Heart right ventricle (tissue), 16 donors: ENCODE data around the gene MYEOV. TPM values are rescaled to one million over a fixed set of nuclear protein-coding genes. Genes with fewer than 3 reads are reported as not detected.
A peak's percentile ranks its signal among the peaks of the same experiment; 100 is the strongest.

Experiments used
- ATAC-seq, 8 donors: fragments of 200-7000 bp; cut with Tn5 transposase; one replicate each; pipeline ENCODE4 v1.9.1; 2020; ENCODE audit warnings: mild to moderate bottlenecking in 8 of 8, moderate library complexity in 8 of 8, moderate number of reproducible peaks in 1 of 8
- DNase-seq, 2 donors: peaks; one replicate each; pipeline ENCODE4 v3.0.0-alpha.2; 2020
- H3K27ac ChIP-seq, 10 donors: fragments of 200-600 bp; sonication (generic) in 2 of 10; one replicate each; pipeline versions ENCODE4 v1.5.0 to v1.8.0; 2020 to 2022; ENCODE audit warnings: mild to moderate bottlenecking in 3 of 10
- H3K27me3 ChIP-seq, 7 donors: fragments of 200-600 bp; one replicate each; pipeline ENCODE4 v1.8.0; 2021 to 2022; ENCODE audit warnings: mild to moderate bottlenecking in 2 of 7
- H3K36me3 ChIP-seq, 9 donors: fragments of 200-600 bp; sonication (generic) in 1 of 9; one replicate each; pipeline versions ENCODE4 v1.5.0 to v1.8.0; 2020 to 2022; ENCODE audit warnings: mild to moderate bottlenecking in 2 of 9
- H3K4me1 ChIP-seq, 9 donors: fragments of 200-600 bp; sonication (generic) in 1 of 9; one replicate each; pipeline versions ENCODE4 v1.5.0 to v1.8.0; 2020 to 2022; ENCODE audit warnings: mild to moderate bottlenecking in 4 of 9
- H3K4me3 ChIP-seq, 10 donors: fragments of 200-600 bp; sonication (generic) in 2 of 10; one replicate each; pipeline versions ENCODE4 v1.5.0 to v1.8.0; 2020 to 2022; ENCODE audit warnings: mild to moderate bottlenecking in 7 of 10, moderate library complexity in 2 of 10
- H3K9me3 ChIP-seq, 11 donors: fragments of 200-600 bp in 10 of 11; sonication (generic) in 2 of 11; one replicate each; pipeline versions ENCODE4 v1.5.0 to v1.8.0; 2013 to 2022; ENCODE audit warnings: mild to moderate bottlenecking in 2 of 11, control low read depth in 1 of 11, moderate library complexity in 1 of 11
- CTCF ChIP-seq, 9 donors: fragments of 200-600 bp; sonication (generic) in 2 of 9; IDR thresholded peaks; one replicate each; pipeline versions ENCODE4 v1.5.0 to v1.8.0; 2021 to 2022; ENCODE audit warnings: antibody characterized with exemption in 9 of 9, mild to moderate bottlenecking in 5 of 9, moderate library complexity in 1 of 9
- WGBS, 2 donors: extraction: QIAGEN DNeasy Blood & Tissue Kit; methylation state at CpG; one replicate each; pipeline ENCODE4 v1.1.7; 2013; ENCODE audit warnings: inconsistent platforms in 1 of 2; 5-methylcytosine and 5-hydroxymethylcytosine counted together
- intact Hi-C, 10 donors: fragments of 100-400 bp; cut with DNase I; formaldehyde crosslinking; loops; one replicate each; pipeline versions ENCODE4 v1.11.1 to v1.14.2; 2022
- polyA plus RNA-seq, 2 donors: library from polyadenylated mRNA; stranded (reverse); fragments of 200-250 nt; gene quantifications; one replicate each; pipeline ENCODE4 v1.2.3, GENCODE V29; 2013
- total RNA-seq, 10 donors: library from RNA; stranded (reverse); fragmentation: NEBNext Ultra II Directional in 3 of 10; extraction: Animal tissue kit (Norgen Biotek cat#: 25700) in 3 of 10; gene quantifications; one replicate each; pipeline versions ENCODE4 v1.2.1 to v1.2.4, GENCODE V29; 2021 to 2023
- donor health status: Arrhythmogenic right ventricular cardiomyopathy.
- donor health status: ischemic (EF 13 %, LVEDD 7.1; RV severe dilation, severe dysfunction).
- donor health status: healthy with polysubstance abuse.
- donor health status: DM: no; HTN: yes; CAD: no.
- donor health status: DM: no; HTN: no; CAD: no.
- donor health status: ischemic (EF 25% LVEDD 6.9; RV normal size, moderate dysfunction).
- donor health status: ischemic (EF 25% LVEDD 5.7; RV mildly dilated, moderate dysfunction).
- donor health status: healthy.
- donor health status: DM: yes; HTN: yes; CAD: no.
- donor health status: Ischemic cardiomyopathy.
- donor health status: ischemic (EF 35%, LVEDD 5.7; RV mildly dilated, moderate dysfunction).
- donor health status: nonischemic (EF 11% LVEDD 7.7; RV severe dilation, severe dysfunction).
- donor health status: DM: yes; HTN: yes; CAD: no.
- donor health status: PGD.
- donor health status: ischemic (EF 29% LVEDD 5.4; RV normal size, mild dysfunction).
- donor health status: nonischemic (EF 23%, LVEDD 6.1; RV moderate dilation, normal function).

The MYEOV gene
- total and polyA plus RNA-seq, 12 donors: 0.07 TPM; not detected in 11

DNA sequence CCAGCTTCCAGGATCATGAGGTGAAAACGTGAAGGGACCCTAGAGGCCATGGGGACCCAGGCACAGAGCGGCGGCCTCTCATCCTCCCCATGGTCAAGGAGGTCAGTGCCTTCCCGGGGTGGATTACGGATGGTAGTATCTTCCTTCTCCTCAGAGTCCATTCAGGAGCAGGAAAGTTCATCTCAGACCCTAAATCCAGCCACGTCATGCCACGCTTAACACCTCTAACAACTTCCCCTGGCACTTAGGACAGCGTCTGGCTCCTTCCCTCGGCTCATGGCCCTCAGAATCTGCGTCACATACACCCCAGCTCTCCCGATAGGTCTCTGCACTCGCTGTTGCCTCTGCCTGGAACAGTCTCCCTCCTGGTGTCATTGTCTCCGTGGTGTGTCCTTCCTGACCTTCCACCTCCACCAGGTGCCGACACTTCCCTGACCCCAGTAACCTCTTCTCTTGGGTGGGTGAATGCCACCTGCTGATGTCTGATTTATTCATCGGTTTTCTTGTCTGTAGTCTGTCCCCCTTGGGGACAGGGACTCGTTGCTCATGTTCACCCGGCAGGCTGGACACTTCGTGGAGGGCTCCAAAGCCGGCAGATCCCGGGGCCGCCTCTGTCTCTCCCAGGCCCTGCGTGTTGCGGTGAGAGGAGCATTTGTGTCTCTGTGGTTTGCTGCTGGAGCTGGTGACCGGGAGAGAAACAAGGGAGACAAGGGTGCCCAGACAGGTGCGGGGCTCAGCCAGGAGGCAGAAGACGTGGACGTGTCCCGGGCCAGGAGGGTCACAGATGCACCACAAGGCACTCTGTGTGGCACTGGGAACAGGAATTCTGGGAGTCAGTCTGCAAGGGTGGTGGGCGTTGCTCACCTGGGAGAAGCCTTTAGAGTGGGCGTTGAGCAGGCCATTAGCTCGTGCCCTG lies 1.4 kb downstream of the MYEOV start:
- Histone ChIP-seq H3K36me3 (no peaks in the 10 kb centered on the region), H3K4me1 (peaks cover 22 to 62% (median 45%) of the 10 kb centered on the region in 9 donors), H3K27ac (no peak overlapping the region), H3K27me3 (no peaks in the 10 kb centered on the region), H3K9me3 (peaks cover 0 to 5% (median 0%) of the 10 kb centered on the region in 11 donors), H3K4me3 (no peak overlapping the region)
- 94 to 95% methylated on average over 31 of the region's 31 CpGs for WGBS, 2 donors
- TF ChIP-seq CTCF (IDR thresholded peaks at IDR 0.05): no peak
- no peak for ATAC-seq
- no peak for DNase-seq
- intact Hi-C loops: loop anchor here in 8 of 10 donors (5.0 to 10.0 kb wide), 6 partner anchors 119 to 347 kb away; partner anchors contain the start of gene CCND1 (in 1 of the 8)

- no peak for TF ChIP-seq CTCF (IDR thresholded peaks at IDR 0.05)
- intact Hi-C loops: loop anchor here in 8 of 10 donors (2.0 to 10.0 kb wide), 9 partner anchors 119 to 347 kb away; partner anchors contain the start of gene CCND1 (in 2 of the 8)
- ATAC-seq (peak in 2 of 8 donors; percentile 25 to 33), DNase-seq (no peak)
- peaks cover 0 to 5% (median 0%) of the 10 kb centered on the region in 11 donors for H3K9me3 ChIP-seq
- peak overlapping the region in 4 of 10 donors; percentile 28 to 37 (median 33) for H3K4me3 ChIP-seq
- H3K36me3 ChIP-seq: no peaks in the 10 kb centered on the region
- H3K27me3 ChIP-seq: no peaks in the 10 kb centered on the region
- 88 to 91% methylated on average over 18 of the region's 18 CpGs for WGBS, 2 donors
- H3K27ac ChIP-seq: peak overlapping the region in 9 of 10 donors; percentile 66 to 94 (median 83)
- peaks cover 22 to 70% (median 47%) of the 10 kb centered on the region in 9 donors for H3K4me1 ChIP-seq
Measured at GRCh38 chr11:69295995-69296889, 2.3 kb downstream of the MYEOV start.

GRCh38 chr11:69296890-69297786 lies 3.2 kb downstream of the MYEOV start:
- Histone ChIP-seq H3K4me1 (peaks cover 26 to 79% (median 56%) of the 10 kb centered on the region in 9 donors), H3K27ac (peak overlapping the region; percentile 17 to 94 (median 83)), H3K27me3 (no peaks in the 10 kb centered on the region), H3K9me3 (peaks cover 0 to 5% (median 0%) of the 10 kb centered on the region in 11 donors), H3K36me3 (no peaks in the 10 kb centered on the region), H3K4me3 (peak overlapping the region in 8 of 10 donors; percentile 6 to 37 (median 26))
- intact Hi-C loops: loop anchor here in 8 of 10 donors (1.0 to 10.0 kb wide), 10 partner anchors 118 to 346 kb away; partner anchors contain the start of gene CCND1 (in 2 of the 8)
- ATAC-seq (peak; percentile 73 to 95 (median 89)), DNase-seq (peak; percentile 95)
- 13 to 17% methylated on average over 18 of the region's 18 CpGs for WGBS, 2 donors
- no peak for TF ChIP-seq CTCF (IDR thresholded peaks at IDR 0.05)
